SU-DHL-6 (cell line): ENCODE measurements around the gene CNTN1.

Source experiments
- H2AFZ ChIP-seq: fragments of 200-600 bp; sonication (generic); 2 replicates; pipeline ENCODE4 v1.6.1; 2014; ENCODE audit warnings: low read depth, mild to moderate bottlenecking, moderate library complexity, mixed read lengths, antibody characterized with exemption, low read length; ENCODE audit not compliant: severe bottlenecking
- H3F3A ChIP-seq: fragments of 200-600 bp; shearing (Covaris generic); 2 replicates; pipeline ENCODE4 v1.6.0; 2016; ENCODE audit warnings: antibody characterized with exemption, mild to moderate bottlenecking; ENCODE audit not compliant: insufficient read depth
- H3K27ac ChIP-seq: fragments of 200-600 bp; sonication (generic); 2 replicates; pipeline ENCODE4 v1.5.1; 2016; ENCODE audit warnings: low read depth, mild to moderate bottlenecking, low read length, moderate library complexity, mixed read lengths
- H3K27me3 ChIP-seq: fragments of 200-600 bp; sonication (generic), shearing (Covaris generic); 2 replicates; pipeline ENCODE4 v1.6.0; 2014; ENCODE audit warnings: mild to moderate bottlenecking, low read length
- H3K36me3 ChIP-seq: fragments of 200-600 bp; sonication (generic); 2 replicates; pipeline ENCODE4 v1.6.1; 2014; ENCODE audit warnings: mild to moderate bottlenecking, low read length, mixed read lengths
- H3K4me2 ChIP-seq: fragments of 300-600, 200-600 bp; shearing (Covaris generic), sonication (generic); 2 replicates; pipeline ENCODE4 v1.6.0; 2014; ENCODE audit warnings: low read length, low read depth, mild to moderate bottlenecking; ENCODE audit not compliant: poor library complexity, severe bottlenecking
- H3K4me3 ChIP-seq: fragments of 200-600 bp; sonication (generic); 2 replicates; pipeline ENCODE4 v1.5.1; 2014; ENCODE audit warnings: antibody characterized with exemption, low read length, mild to moderate bottlenecking, mixed read lengths; ENCODE audit not compliant: insufficient read depth, poor library complexity, severe bottlenecking
- H3K79me2 ChIP-seq: fragments of 200-600 bp; sonication (generic); 2 replicates; pipeline ENCODE4 v1.6.1; 2014; ENCODE audit warnings: mild to moderate bottlenecking, low read length, moderate library complexity; ENCODE audit not compliant: insufficient read depth
- H3K9ac ChIP-seq: fragments of 200-600 bp; sonication (generic); 2 replicates; pipeline ENCODE4 v1.7.0; 2014; ENCODE audit warnings: mild to moderate bottlenecking, low read length
- H3K9me2 ChIP-seq: fragments of 200-600 bp; sonication (generic); replicated peaks from 2 replicates; pipeline ENCODE4 v1.6.1; 2014; ENCODE audit warnings: low read length; ENCODE audit not compliant: insufficient read depth
- H3K9me3 ChIP-seq: fragments of 200-600 bp; sonication (generic); 2 replicates; pipeline ENCODE4 v1.6.1; 2014; ENCODE audit warnings: low read length, mixed read lengths; ENCODE audit not compliant: insufficient read depth
- H4K20me1 ChIP-seq: fragments of 200-600 bp; sonication (generic); 2 replicates; pipeline ENCODE4 v1.6.1; 2014; ENCODE audit warnings: low read depth, mild to moderate bottlenecking, antibody characterized with exemption, low read length, moderate library complexity, mixed read lengths
- EZH2phosphoT487 ChIP-seq: fragments of 200-600 bp; sonication (generic), shearing (Covaris generic); conservative IDR thresholded peaks from 2 replicates; pipeline ENCODE4 v1.6.1; 2018; ENCODE audit warnings: mild to moderate bottlenecking, antibody characterized with exemption, low read length, moderate library complexity, mixed read lengths
- TF ChIP-seq, protein P1 (sequence below): fragments of 200-600 bp; sonication (generic); IDR thresholded peaks from one replicate; pipeline ENCODE4 v1.5.1; 2017; ENCODE audit warnings: antibody characterized with exemption, mild to moderate bottlenecking, low read length, moderate library complexity; ENCODE audit not compliant: insufficient read depth, poor library complexity, severe bottlenecking

CNTN1 gene

DNA sequence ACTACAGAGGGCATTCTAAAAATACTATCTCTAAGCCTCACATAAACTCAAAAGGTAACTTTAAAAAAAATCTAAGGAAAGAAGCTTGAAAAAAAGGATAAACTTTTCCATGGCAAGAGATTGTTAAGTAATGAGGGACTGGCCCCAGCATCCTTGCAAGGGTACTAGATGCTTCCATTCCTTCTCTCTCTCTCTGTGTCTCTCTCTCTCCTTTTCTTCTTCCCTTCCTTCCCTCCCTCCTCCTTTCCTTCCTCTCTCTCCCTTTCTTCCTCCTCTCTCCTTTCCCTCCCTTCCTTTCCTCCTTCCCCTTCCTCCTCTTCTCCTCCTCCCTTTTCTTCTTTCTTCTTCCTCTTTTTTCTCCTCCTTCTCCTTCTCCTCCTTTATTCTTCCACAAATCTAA is 23.8 kb downstream of the CNTN1 start:
- Histone ChIP-seq H3K36me3 (no peaks in the 10 kb centered on the region), H4K20me1 (no peaks in the 10 kb centered on the region), H3K9ac (no peak overlapping the region), H3K9me2 (no peaks in the 10 kb centered on the region), H3K27ac (no peak overlapping the region), H3F3A (no peaks in the 10 kb centered on the region), H3K79me2 (no peaks in the 10 kb centered on the region), H3K9me3 (no peaks in the 10 kb centered on the region), H3K27me3 (no peaks in the 10 kb centered on the region), H3K4me2 (no peak overlapping the region), H2AFZ (no peak overlapping the region), H3K4me3 (no peak overlapping the region)
- TF ChIP-seq, protein P1, sequence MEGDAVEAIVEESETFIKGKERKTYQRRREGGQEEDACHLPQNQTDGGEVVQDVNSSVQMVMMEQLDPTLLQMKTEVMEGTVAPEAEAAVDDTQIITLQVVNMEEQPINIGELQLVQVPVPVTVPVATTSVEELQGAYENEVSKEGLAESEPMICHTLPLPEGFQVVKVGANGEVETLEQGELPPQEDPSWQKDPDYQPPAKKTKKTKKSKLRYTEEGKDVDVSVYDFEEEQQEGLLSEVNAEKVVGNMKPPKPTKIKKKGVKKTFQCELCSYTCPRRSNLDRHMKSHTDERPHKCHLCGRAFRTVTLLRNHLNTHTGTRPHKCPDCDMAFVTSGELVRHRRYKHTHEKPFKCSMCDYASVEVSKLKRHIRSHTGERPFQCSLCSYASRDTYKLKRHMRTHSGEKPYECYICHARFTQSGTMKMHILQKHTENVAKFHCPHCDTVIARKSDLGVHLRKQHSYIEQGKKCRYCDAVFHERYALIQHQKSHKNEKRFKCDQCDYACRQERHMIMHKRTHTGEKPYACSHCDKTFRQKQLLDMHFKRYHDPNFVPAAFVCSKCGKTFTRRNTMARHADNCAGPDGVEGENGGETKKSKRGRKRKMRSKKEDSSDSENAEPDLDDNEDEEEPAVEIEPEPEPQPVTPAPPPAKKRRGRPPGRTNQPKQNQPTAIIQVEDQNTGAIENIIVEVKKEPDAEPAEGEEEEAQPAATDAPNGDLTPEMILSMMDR, result no peak
- TF ChIP-seq EZH2phosphoT487, result no peak

DNA sequence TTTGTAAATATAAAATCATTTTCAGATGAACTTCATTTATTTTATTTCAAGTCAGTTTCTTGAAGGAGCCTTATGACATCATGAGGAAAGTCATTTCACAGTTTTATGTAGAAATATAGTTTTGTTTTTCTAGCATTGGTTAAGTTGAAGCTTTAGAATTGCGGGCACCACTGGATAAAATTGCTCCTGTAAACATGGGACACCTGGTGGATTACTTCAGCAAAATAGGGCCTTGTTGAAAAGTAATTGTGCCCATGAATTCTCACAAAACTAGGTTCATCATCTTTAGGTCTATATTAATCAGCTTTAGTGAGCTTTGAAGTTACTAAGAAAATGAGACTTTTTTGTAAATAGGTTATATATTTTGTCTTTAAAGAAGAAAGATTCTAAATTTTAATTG is 25.3 kb downstream of the CNTN1 start:
- Histone ChIP-seq H3K4me2 (no peak overlapping the region), H3K9ac (no peak overlapping the region), H3K27ac (no peak overlapping the region), H2AFZ (no peak overlapping the region), H3K9me3 (no peaks in the 10 kb centered on the region), H3K27me3 (no peaks in the 10 kb centered on the region), H3K79me2 (no peaks in the 10 kb centered on the region), H4K20me1 (no peaks in the 10 kb centered on the region), H3F3A (no peaks in the 10 kb centered on the region), H3K9me2 (no peaks in the 10 kb centered on the region), H3K36me3 (no peaks in the 10 kb centered on the region), H3K4me3 (no peak overlapping the region)
- TF ChIP-seq EZH2phosphoT487, result no peak
- TF ChIP-seq, protein P1, result no peak

DNA sequence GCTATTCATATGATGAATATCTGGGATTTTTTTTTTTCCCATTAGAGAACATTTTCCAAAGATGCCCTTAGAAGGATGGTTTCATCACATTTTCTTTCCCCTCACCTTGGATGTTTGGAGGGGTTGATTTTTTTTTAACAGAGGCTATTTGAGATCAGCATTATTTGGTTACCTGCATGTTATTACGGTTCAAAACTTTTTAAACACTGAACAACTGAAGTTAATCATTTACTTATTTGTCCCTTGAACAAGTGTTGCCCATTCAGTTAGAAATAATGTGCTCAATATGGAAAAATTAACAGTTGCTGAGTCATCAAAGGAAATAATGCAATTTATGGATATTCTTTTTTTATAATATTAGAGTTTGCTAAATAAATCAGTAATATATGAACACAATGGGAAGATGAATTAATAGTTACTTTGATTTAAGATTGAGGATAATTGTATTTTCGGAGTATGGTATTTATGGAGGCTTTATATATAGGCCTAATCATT is 26.7 kb downstream of the CNTN1 start:
- TF ChIP-seq, protein P1, result no peak
- TF ChIP-seq EZH2phosphoT487, result no peak
- Histone ChIP-seq H2AFZ (no peak overlapping the region), H3K9me2 (no peaks in the 10 kb centered on the region), H3K27ac (no peak overlapping the region), H3K9ac (no peak overlapping the region), H3K4me3 (no peak overlapping the region), H3K9me3 (no peaks in the 10 kb centered on the region), H3K79me2 (no peaks in the 10 kb centered on the region), H3K4me2 (no peak overlapping the region), H3K27me3 (no peaks in the 10 kb centered on the region), H3F3A (no peaks in the 10 kb centered on the region), H3K36me3 (no peaks in the 10 kb centered on the region), H4K20me1 (no peaks in the 10 kb centered on the region)

DNA sequence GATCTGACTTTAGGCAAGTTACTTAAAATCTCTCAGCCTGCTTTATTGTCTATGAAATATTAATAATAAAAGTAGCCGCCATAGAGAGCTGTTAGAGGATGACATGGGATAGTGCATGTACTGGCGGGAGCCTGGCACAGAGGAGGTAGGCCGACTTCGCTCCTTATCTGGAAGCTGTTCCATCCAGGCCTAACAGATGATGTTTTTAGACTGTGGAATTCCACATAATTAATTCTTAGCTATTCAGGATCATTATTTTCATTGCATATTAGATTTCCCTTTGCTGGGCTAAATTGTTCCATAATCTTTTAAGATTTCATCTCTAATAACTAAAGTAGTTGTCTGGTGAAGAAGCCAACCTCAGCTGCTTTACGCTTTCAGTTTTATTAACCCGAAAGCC is 30.8 kb downstream of the CNTN1 start:
- Histone ChIP-seq H3K9ac (no peak overlapping the region), H2AFZ (no peak overlapping the region), H4K20me1 (no peaks in the 10 kb centered on the region), H3K4me3 (no peak overlapping the region), H3K9me2 (no peaks in the 10 kb centered on the region), H3K9me3 (no peaks in the 10 kb centered on the region), H3K36me3 (no peaks in the 10 kb centered on the region), H3K27ac (no peak overlapping the region), H3F3A (no peaks in the 10 kb centered on the region), H3K79me2 (no peaks in the 10 kb centered on the region), H3K4me2 (no peak overlapping the region), H3K27me3 (no peaks in the 10 kb centered on the region)
- no peak for TF ChIP-seq EZH2phosphoT487
- TF ChIP-seq, protein P1, result no peak
